A673 (cell line): ENCODE measurements around the gene GALNTL6.

Experiments
- CTCF ChIP-seq: fragments of 300-800, 200-600 bp; sonication (generic); conservative IDR thresholded peaks from 2 replicates; pipeline ENCODE4 v1.5.1; 2017; ENCODE audit warnings: low read depth, mild to moderate bottlenecking, antibody characterized with exemption, low read length, moderate library complexity, mixed read lengths
- EZH2 ChIP-seq: fragments of 200-600 bp; sonication (generic); IDR thresholded peaks from 2 replicates; pipeline ENCODE4 v1.6.1; 2017; ENCODE audit warnings: borderline replicate concordance, low read depth, mild to moderate bottlenecking, mixed read lengths, antibody characterized with exemption, low read length; ENCODE audit not compliant: poor library complexity, severe bottlenecking

GRCh38 chr4:171928336-171928735, 115.1 kb downstream of the GALNTL6 start:
- no peak for TF ChIP-seq CTCF
- TF ChIP-seq EZH2: no peak
